ENCODE results near the gene TBL1X. TPM values are rescaled to one million over a fixed set of nuclear protein-coding genes. Genes with fewer than 3 reads are reported as not detected.

TBL1X gene
- total RNA-seq, 2 donors from 2014 or later, result 16.3 to 18.9 TPM

DNA sequence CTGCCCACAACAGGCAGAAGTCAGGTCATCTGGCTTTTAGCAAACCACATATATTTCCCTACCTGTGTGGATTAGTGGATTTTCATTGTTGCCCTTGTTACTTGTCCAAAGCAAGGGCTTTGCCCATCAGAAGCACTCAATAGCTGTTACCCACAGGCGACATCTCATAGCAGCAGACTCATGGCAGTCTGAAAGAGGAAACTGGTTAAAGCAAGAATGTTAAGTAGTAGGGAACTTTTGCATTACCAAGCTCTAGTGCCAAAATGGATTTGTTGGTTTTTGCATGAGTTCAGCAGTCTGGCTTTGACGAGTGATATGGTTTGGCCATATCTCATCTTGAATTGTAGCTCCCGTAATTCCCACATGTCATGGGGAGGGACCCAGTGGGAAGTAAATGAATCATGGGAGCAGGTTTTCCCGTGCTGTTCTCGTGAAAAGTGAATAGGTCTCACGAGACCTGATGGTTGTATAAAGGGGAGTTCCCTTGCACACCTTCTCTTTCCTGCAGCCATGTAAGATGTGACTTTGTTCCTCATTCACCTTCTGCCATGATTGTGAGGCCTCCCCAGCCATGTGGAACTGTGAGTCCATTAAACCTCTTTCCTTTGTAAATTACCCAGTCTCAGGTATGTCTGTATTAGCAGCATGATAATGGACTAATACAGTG lies 192.9 kb downstream of the TBL1X start:
- no peak overlapping the region for H3K27ac ChIP-seq
- no peaks in the 10 kb centered on the region for H3K27me3 ChIP-seq

GRCh38 chrX:9658409-9658808 lies 193.6 kb downstream of the TBL1X start:
- no peak overlapping the region for H3K4me3 ChIP-seq
- no peak for DNase-seq
- intact Hi-C loops (cut with DNase I), result no loop called here
- H3K36me3 ChIP-seq, result no peaks in the 10 kb centered on the region
- TF ChIP-seq, protein P1, sequence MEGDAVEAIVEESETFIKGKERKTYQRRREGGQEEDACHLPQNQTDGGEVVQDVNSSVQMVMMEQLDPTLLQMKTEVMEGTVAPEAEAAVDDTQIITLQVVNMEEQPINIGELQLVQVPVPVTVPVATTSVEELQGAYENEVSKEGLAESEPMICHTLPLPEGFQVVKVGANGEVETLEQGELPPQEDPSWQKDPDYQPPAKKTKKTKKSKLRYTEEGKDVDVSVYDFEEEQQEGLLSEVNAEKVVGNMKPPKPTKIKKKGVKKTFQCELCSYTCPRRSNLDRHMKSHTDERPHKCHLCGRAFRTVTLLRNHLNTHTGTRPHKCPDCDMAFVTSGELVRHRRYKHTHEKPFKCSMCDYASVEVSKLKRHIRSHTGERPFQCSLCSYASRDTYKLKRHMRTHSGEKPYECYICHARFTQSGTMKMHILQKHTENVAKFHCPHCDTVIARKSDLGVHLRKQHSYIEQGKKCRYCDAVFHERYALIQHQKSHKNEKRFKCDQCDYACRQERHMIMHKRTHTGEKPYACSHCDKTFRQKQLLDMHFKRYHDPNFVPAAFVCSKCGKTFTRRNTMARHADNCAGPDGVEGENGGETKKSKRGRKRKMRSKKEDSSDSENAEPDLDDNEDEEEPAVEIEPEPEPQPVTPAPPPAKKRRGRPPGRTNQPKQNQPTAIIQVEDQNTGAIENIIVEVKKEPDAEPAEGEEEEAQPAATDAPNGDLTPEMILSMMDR (IDR thresholded peaks at IDR 0.05), result no peak
- no peak overlapping the region for H3K27ac ChIP-seq
- no peaks in the 10 kb centered on the region for H3K27me3 ChIP-seq
- H3K9me3 ChIP-seq, result no peaks in the 10 kb centered on the region
- H3K9ac ChIP-seq (ENCODE audit: low read depth in 2 of 2, low read length in 2 of 2), result no peak overlapping the region
- H3K4me1 ChIP-seq, result no peaks in the 10 kb centered on the region

More for the DNA sequence above, 192.9 kb downstream of the TBL1X start:
- H3K9ac ChIP-seq (ENCODE audit: low read depth in 2 of 2, low read length in 2 of 2), result no peak overlapping the region
- H3K4me1 ChIP-seq, result no peaks in the 10 kb centered on the region
- H3K9me3 ChIP-seq, result no peaks in the 10 kb centered on the region
- H3K36me3 ChIP-seq, result no peaks in the 10 kb centered on the region
- no peak for DNase-seq
- H3K4me3 ChIP-seq, result no peak overlapping the region
- TF ChIP-seq, protein P1 (IDR thresholded peaks at IDR 0.05), result no peak
- intact Hi-C loops (cut with DNase I), result no loop called here

GRCh38 chrX:9659571-9660195 lies 194.8 kb downstream of the TBL1X start:
- no peak overlapping the region for H3K27ac ChIP-seq
- no peaks in the 10 kb centered on the region for H3K9me3 ChIP-seq
- no peaks in the 10 kb centered on the region for H3K36me3 ChIP-seq
- H3K9ac ChIP-seq (ENCODE audit: low read depth in 2 of 2, low read length in 2 of 2), result no peak overlapping the region
- TF ChIP-seq, protein P1 (IDR thresholded peaks at IDR 0.05), result no peak
- H3K4me1 ChIP-seq, result no peaks in the 10 kb centered on the region
- DNase-seq, result no peak
- H3K27me3 ChIP-seq, result no peaks in the 10 kb centered on the region
- H3K4me3 ChIP-seq, result no peak overlapping the region
- intact Hi-C loops (cut with DNase I), result no loop called here

DNA sequence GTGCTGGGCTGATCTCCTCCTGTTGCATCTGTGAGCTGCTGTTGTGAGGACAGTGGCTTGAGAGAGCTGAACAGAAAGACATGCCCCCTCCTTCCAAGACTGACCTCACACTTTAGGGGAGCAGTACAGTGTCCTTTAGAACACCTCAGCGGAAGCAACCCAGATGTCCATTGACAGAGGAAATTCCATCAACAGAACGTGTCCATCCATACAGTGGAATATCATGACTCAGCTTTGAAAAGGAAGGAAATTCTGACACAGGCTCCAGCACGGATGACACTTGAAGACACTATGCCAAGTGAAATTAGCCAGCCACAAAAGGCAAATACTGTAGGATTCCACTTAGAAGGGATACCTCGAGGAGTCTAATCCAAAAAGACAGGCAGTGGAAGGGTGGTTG lies 197.3 kb downstream of the TBL1X start:
- no peaks in the 10 kb centered on the region for H3K27me3 ChIP-seq
- TF ChIP-seq, protein P1 (IDR thresholded peaks at IDR 0.05), result no peak
- intact Hi-C loops (cut with DNase I), result no loop called here
- no peaks in the 10 kb centered on the region for H3K36me3 ChIP-seq
- no peak for DNase-seq
- no peaks in the 10 kb centered on the region for H3K9me3 ChIP-seq
- H3K4me3 ChIP-seq, result no peak overlapping the region
- H3K4me1 ChIP-seq, result no peaks in the 10 kb centered on the region
- no peak overlapping the region for H3K27ac ChIP-seq
- no peak overlapping the region for H3K9ac ChIP-seq (ENCODE audit: low read depth in 2 of 2, low read length in 2 of 2)

DNA sequence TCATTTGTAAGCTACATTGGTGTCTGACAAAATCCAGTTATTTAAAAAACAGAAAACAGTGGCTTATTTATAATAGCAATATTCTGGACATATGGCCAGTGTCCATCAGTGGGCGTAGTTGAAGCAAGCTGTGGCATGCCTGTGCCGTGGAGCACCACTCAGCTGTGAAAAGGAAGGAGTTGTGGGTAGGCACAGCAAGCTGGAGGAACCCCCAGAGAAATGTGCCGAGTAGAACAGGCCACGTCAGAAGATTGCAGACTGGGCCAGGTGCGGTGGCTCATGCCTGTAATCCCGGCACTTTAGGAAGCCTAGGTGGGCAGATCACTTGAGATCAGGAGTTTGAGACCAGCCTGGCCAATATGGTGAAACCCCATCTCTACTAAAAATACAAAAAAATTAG lies 198.4 kb downstream of the TBL1X start:
- Histone ChIP-seq H3K27ac (no peak overlapping the region), H3K9ac (ENCODE audit: low read depth in 2 of 2, low read length in 2 of 2) (no peak overlapping the region), H3K27me3 (no peaks in the 10 kb centered on the region), H3K9me3 (no peaks in the 10 kb centered on the region), H3K36me3 (no peaks in the 10 kb centered on the region), H3K4me3 (no peak overlapping the region), H3K4me1 (no peaks in the 10 kb centered on the region)
- intact Hi-C loops (cut with DNase I), result no loop called here
- no peak for DNase-seq
- TF ChIP-seq, protein P1 (IDR thresholded peaks at IDR 0.05), result no peak

Data from colonic mucosa (tissue), 4 donors.